ENCODE results near the gene NKPD1.

DNA sequence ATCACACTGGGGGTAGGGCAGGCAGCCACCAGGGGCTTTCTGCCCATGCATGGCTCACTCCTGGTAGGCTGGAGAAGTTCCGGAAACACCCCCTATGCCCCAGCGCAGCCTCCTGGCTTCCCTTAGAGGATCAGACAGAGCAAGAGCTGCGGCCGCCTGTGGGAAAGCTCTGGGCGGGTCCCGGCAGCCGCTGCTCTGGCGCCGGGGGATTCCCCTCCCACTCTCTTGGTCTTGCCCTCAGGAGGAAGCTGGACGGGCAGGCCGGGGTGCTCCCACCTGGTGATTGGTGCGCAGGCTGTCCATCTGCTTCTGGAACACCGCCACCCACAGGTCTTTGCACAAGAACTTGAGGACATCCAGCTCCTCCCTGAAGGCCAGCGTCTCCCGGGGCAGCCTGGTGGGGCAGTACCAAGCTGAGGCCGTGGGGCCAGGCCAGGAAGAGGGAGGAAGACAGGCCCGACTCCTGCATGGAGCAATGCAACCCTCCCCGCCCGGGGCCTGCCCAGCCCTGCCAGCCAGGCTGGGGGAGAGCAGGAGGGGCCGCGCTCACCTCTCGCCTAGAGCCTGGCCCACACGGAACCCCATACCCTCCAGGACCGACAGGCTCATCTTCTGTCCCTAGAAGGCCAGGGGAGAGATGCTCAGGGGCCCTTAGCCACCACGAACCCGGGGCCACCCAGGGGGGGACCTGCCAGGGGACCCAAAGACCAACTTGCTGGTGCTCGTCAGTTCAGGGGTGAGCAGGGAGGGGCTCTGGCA lies 4.0 kb upstream of the NKPD1 start:
- TF ChIP-seq, protein P1, sequence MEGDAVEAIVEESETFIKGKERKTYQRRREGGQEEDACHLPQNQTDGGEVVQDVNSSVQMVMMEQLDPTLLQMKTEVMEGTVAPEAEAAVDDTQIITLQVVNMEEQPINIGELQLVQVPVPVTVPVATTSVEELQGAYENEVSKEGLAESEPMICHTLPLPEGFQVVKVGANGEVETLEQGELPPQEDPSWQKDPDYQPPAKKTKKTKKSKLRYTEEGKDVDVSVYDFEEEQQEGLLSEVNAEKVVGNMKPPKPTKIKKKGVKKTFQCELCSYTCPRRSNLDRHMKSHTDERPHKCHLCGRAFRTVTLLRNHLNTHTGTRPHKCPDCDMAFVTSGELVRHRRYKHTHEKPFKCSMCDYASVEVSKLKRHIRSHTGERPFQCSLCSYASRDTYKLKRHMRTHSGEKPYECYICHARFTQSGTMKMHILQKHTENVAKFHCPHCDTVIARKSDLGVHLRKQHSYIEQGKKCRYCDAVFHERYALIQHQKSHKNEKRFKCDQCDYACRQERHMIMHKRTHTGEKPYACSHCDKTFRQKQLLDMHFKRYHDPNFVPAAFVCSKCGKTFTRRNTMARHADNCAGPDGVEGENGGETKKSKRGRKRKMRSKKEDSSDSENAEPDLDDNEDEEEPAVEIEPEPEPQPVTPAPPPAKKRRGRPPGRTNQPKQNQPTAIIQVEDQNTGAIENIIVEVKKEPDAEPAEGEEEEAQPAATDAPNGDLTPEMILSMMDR (IDR thresholded peaks at IDR 0.05; ENCODE audit: low read depth, low read length): peak; percentile 26; the same call in 1 of the 2 replicates
- no peak for TF ChIP-seq EZH2phosphoT487 (IDR thresholded peaks at IDR 0.05; ENCODE audit: low read depth)

Data from OCI-LY3 (cell line).